SK-N-SH (cell line): ENCODE data around the gene PPP3CA.

Experiments used
- CHD2 ChIP-seq: fragments of 150-350 bp; IDR thresholded peaks from 2 replicates; pipeline ENCODE4 v1.6.1; 2018; ENCODE audit warnings: low read length; ENCODE audit not compliant: partially characterized antibody
- TAF1 ChIP-seq: IDR thresholded peaks from 2 replicates; pipeline ENCODE4 v1.6.1; 2012; ENCODE audit warnings: low read depth, mild to moderate bottlenecking, low read length, moderate library complexity, borderline replicate concordance

DNA sequence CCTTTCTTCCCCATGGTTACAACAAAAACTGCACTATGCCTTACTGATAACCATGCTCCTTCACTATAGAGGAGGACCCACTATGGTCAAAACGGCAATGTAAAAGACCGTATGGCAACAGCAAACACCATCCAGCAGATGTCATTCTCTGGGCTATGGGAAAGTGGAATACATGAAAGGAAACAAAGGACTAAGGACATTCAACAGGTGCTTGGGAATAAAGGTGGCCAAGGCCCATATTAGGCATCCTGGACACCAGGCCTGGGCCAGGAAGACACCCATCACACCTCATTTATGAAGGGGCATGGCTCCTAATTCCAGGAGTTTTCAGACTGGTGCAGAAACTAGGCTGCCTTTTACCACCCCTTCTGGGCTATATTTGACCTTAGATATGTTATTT is 268.4 kb downstream of the PPP3CA start:
- no peak for TF ChIP-seq TAF1
- no peak for TF ChIP-seq CHD2
